Activated gamma-delta T cell (primary cell): Measurements from ENCODE around the gene KANSL2.
"Not testable (repeated sequence)": the region's sequence is repeated elsewhere in the genome, so short reads cannot be mapped to it uniquely, and the experiment has no call there.

Source experiments
- DNase-seq: peaks from one replicate; lab custom pipeline; 2025; lab: John Stamatoyannopoulos, UW

Gene KANSL2

GRCh38 chr12:48683534-48683933 lies 1.5 kb upstream of the KANSL2 start:
- DNase-seq: no peak

DNA sequence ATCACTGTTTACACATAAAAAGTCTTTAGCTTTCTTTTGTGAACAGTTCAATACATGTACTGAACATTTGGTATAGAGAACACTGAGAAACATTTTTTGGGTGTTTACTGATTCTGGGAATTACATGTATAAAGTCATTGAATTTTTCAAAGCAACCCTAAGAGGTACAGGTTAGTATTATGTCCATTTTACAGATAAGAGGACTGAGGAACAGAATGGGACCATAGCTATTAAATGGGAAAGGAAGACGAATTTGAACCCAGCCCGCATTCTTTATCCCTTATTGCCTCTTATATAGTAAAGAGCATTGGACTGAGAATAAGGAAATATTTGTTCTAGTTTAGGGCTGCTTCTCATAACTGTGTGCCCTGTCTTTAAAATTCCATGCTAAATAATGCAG lies 889 bp upstream of the KANSL2 start:
- no peak for DNase-seq

DNA sequence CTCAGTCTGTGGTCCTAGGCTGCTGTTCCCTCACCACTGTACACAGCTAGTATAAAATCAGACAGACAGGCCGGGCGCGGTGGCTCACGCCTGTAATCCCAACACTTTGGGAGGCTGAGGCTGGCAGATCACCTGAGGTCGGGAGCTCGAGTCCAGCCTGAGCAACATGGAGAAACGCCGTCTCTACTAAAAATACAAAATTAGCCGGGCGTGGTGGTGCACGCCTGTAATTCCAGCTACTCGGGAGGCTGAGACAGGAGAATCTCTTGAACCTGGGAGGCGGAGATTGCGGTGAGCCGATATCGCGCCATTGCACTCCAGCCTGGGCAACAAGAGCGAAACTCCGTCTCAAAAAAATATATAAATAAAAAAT lies 481 bp upstream of the KANSL2 start:
- DNase-seq: not testable (repeated sequence)

DNA sequence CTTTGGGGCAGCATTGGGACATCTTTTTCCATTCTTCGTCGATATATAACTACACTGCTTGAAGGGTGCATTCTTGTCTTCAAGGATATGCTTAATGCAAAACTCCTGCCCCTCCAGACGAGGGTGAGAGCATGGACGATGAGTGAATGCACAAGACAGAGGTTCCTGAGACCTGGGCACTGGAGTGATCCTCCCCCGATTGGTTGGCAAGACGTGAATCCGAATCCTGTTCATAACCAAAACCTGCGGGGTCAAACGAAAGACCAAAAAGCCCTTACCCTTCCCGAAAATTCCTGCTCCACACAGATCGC lies 684 bp downstream of the KANSL2 start:
- DNase-seq: no peak

- DNase-seq: no peak
These were observed 1.2 kb downstream of the KANSL2 start for GRCh38 chr12:48680861-48681260.

DNA sequence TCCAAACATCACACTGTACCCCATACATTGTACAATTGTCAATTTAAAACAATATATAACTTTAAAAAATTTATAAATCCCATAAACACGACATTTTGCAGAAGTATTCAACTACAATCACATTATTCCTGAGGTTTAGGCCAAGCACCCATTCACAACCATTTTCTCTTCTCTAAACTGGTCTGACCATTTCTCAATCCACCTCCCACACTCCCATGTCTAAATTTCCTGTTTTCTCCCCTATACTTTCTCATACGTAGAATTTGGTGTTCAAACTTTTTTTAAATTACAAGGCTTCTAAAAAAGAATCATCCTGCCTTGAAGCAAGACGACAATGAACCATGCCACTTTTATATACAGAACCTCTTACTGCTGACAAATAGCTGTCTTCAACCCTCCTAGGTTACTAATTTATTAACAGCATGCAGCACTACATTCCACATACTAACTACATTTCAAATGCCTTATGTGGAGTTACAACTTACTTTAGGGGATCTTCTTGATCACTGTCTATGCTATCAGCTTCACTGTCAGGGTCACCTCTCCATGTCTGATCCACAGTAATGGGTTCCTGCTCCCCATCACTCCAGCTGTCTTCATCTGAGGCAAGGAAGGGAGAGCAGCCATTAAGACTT lies 3.4 kb downstream of the KANSL2 start:
- no peak for DNase-seq

DNA sequence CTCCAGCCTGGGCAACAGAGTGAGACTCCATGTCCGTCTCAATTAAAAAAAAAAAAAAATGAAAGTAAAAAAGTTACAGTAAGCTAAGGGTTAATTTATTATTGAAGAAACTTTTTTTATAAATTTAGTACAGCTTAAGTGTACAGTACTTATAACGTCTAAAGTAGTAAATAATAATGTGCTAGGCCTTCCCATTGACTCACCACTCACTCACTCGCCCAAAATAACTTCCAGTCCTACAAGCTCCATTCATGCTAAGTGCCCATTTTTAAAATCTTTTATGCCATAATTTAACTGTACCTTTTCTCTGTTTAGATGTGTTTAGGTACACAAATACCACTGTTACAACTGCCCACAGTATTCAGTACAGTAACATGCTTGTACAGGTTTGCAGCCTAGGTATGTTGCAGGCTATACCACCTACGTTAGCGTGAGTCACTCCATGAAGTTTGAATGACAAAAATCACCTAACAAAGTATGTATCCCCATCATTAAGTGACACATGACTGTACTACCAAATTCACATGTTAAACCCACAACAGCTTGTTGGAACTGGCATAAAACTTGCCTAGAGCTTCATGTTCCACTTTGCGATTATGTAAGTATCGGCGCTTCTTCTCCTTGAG lies 10.7 kb downstream of the KANSL2 start:
- no peak for DNase-seq

- no peak for DNase-seq
These were observed 13.0 kb downstream of the KANSL2 start for GRCh38 chr12:48668996-48669395.

DNA sequence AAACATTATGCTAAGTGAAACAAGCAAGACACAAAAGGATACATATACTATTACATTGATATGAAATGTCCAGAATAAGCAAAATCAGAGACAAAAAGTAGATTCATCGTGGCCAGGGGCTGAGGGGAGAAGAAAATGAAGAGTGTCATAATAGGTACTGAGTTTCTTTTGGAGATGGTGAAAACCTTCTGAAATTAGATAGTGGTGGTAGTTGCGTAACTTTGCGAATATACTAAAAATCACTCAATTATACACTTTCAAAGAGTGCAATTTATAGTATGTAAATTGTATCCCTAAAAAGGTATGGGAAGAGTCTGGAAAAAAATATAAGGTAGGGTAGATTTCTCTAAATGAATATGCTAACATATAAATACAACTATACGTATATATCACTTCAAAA lies 22.2 kb downstream of the KANSL2 start:
- DNase-seq: no peak

- no peak for DNase-seq
These were observed 30.4 kb downstream of the KANSL2 start for GRCh38 chr12:48651681-48652080.

DNA sequence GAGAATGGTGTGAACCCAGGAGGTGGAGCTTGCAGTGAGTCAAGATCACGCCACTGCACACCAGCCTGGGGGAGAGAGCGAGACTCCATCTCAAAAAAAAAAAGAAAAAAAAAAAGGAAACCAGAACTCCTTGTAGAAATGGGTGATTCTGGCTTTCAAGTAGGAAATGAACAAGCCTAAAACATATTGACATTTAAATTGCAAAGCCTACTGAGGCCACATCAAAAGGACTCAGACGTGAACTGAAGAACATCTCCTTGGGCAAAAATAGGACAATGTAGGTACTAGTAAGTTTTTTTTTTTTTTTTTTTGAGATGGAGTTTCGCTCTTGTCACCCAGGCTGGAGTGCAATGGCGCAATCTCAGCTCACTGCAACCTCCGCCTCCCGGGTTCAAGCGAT lies 36.7 kb downstream of the KANSL2 start:
- not testable (repeated sequence) for DNase-seq

- no peak for DNase-seq
These were observed 39.0 kb downstream of the KANSL2 start for GRCh38 chr12:48643011-48643410.

GRCh38 chr12:48641752-48642555 lies 40.1 kb downstream of the KANSL2 start:
- not testable (repeated sequence) for DNase-seq

- DNase-seq: no peak
These were observed 41.2 kb downstream of the KANSL2 start for GRCh38 chr12:48640854-48641253.

DNA sequence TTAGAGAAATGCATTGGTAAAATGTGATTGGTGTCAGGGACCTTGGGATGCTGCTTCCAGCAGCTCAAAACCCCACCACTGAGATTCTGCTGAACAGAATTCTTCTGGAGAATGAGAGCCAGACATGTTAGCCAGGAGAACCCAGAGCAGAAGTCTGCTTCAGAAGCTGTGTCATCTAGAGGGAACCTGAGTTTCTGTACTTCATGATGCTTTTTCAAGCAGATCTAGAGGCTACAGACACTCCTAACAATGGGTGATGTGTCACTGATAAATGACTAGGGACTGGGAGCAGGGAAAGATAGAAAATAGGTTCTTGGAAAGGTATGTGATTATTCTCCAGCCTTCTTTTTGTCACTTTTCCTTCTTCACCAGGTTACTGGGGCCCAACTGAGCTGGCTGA lies 41.6 kb downstream of the KANSL2 start:
- no peak for DNase-seq

GRCh38 chr12:48631071-48631470 lies 51.0 kb downstream of the KANSL2 start:
- DNase-seq: no peak

GRCh38 chr12:48630346-48630745 lies 51.7 kb downstream of the KANSL2 start:
- DNase-seq: no peak

DNA sequence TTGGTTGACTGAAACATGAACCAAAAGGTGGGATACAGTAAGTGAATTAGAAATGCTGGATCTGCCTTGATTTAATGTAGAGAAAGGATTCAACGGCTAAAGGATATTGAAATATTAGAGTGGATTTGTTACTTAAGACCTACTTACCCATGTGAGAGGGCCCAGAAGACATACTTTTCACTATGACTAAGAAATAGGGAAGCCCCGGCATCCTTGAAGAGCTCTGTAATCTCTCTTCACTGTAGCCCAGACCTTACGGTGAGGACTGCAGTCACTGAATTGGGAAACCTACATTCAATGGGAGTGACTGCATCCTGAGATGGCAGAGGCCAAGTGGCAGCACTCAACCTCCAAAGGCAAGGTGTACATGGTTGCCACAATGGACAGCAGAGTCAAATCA lies 52.5 kb downstream of the KANSL2 start:
- DNase-seq: no peak

- no peak for DNase-seq
These were observed 54.5 kb downstream of the KANSL2 start for GRCh38 chr12:48627556-48627955.

DNA sequence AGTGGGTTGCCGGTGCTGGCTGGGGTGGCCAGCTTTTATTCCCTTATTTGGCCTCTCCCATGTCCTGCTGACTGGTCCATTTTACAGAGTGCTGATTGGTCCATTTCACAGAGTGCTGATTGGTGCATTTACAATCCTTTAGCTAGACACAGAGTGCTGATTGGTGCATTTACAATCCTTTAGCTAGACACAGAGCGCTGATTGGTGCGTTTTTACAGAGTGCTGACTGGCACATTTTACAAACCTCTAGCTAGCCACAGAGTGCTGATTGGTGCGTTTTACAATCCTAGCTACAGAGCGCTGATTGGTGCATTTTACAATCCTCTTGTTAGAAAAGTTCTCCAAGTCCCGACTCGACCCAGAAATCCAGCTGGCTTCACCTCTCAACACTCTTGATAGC lies 59.0 kb downstream of the KANSL2 start:
- not testable (repeated sequence) for DNase-seq

GRCh38 chr12:48618541-48618940 lies 63.5 kb downstream of the KANSL2 start:
- DNase-seq: no peak

DNA sequence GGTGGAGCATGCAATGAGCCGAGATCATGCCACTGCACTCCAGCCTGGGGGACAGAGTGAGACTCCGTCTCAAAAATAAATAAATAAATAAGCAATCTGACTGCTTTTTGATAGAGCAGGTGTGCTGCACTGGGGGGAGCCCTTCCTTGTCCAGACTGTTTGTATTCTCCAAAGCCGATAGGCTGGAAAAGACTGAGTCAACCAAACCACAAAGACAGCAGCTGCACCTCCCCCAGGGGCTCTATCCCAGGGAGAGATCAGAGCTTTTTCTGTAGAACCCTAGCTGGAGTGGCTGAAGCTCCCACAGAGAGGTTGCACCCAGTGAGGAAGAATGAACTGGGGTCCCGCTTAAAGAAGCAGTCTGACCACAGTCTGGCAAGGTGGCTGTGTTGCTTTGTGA lies 66.4 kb downstream of the KANSL2 start:
- DNase-seq: no peak

DNA sequence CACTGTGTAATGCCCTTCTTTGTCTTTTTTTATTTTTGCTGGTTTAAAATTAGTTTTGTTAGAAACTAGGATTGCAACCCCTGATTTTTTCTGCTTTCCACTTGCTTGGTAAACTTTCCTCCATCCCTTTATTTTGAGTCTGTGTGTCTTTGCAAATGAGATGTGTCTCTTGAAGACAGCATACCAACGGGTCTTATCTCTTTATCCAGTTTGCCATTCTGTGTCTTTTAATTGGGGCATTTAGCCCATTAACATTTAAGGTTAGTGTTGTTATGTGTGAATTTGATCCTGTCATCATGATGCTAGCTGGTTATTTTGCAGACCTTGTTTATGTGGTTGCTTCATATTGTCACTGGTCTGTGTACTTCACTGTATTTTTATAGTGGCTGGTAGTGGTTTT lies 68.7 kb downstream of the KANSL2 start:
- DNase-seq: no peak
